ENCODE data around the gene RNF220. TPM values are rescaled to one million over a fixed set of nuclear protein-coding genes. Genes with fewer than 3 reads are reported as not detected.

RNF220 gene
- total RNA-seq, 4 donors from 2014 or later, result 45.8 to 169 (median 89.4) TPM

- Histone ChIP-seq H3K27ac (peak overlapping the region in 1 of 4 donors; percentile 17), H3K36me3 (no peaks in the 10 kb centered on the region), H3K4me1 (peaks cover 0 to 27% (median 7%) of the 10 kb centered on the region in 4 donors), H3K9me3 (no peaks in the 10 kb centered on the region), H3K27me3 (peaks cover 74% of the 10 kb centered on the region), H3K4me3 (no peak overlapping the region)
- 45% methylated on average over 3 of the region's 3 CpGs; no CpG with 5 or more reads in 1 of the 2 donors for WGBS, 2 donors (ENCODE audit: low coverage in 1 of 2)
- intact Hi-C loops (cut with DNase I; ENCODE audit: low total_unique reads) (no loop called here), in situ Hi-C loops (cut with MboI; ENCODE audit: low pct_ligation_motif_present in 1 of 4, low pct_unique_long_range_greater_than_20kb in 1 of 4, low sequenced_read_pairs in 3 of 4) (loop anchor here in 2 of 4 donors (10.0 to 25.0 kb wide), 2 partner anchors 204 to 376 kb away; partner anchors contain the start of gene DMAP1 (in 2 of the 2))
- no peak for DNase-seq
- no peak for TF ChIP-seq POLR2A (IDR thresholded peaks at IDR 0.05)
- TF ChIP-seq CTCF (IDR thresholded peaks at IDR 0.05), result no peak
- no peak for TF ChIP-seq EP300 (IDR thresholded peaks at IDR 0.05; ENCODE audit: low read depth)
- no peak for TF ChIP-seq POLR2AphosphoS5 (IDR thresholded peaks at IDR 0.05)
Measured at GRCh38 chr1:44588551-44589210, 183.6 kb downstream of the RNF220 start.

GRCh38 chr1:44590475-44590874, 185.4 kb downstream of the RNF220 start:
- Histone ChIP-seq H3K27ac (no peak overlapping the region), H3K4me3 (no peak overlapping the region), H3K9me3 (no peaks in the 10 kb centered on the region), H3K27me3 (peaks cover 79% of the 10 kb centered on the region), H3K36me3 (no peaks in the 10 kb centered on the region), H3K4me1 (peaks cover 0 to 11% (median 0%) of the 10 kb centered on the region in 4 donors)
- DNase-seq, result no peak
- in situ Hi-C loops (cut with MboI; ENCODE audit: low pct_ligation_motif_present in 1 of 4, low pct_unique_long_range_greater_than_20kb in 1 of 4, low sequenced_read_pairs in 3 of 4) (loop anchor here in 3 of 4 donors (10.0 to 25.0 kb wide), 2 partner anchors 216 to 378 kb away; partner anchors contain the start of gene DMAP1 (in 2 of the 3)), intact Hi-C loops (cut with DNase I; ENCODE audit: low total_unique reads) (loop anchor here (5.0 to 10.0 kb wide), 2 partner anchors 216 to 373 kb away; no protein-coding TSS in a partner anchor)
- TF ChIP-seq EP300 (IDR thresholded peaks at IDR 0.05; ENCODE audit: low read depth), result no peak
- TF ChIP-seq POLR2AphosphoS5 (IDR thresholded peaks at IDR 0.05), result no peak
- no peak for TF ChIP-seq CTCF (IDR thresholded peaks at IDR 0.05)
- no peak for TF ChIP-seq POLR2A (IDR thresholded peaks at IDR 0.05)
- WGBS, 2 donors (ENCODE audit: low coverage in 1 of 2), result 78 to 89% methylated on average over 3 to 4 of the region's 4 CpGs

GRCh38 chr1:44591381-44591780, 186.3 kb downstream of the RNF220 start:
- no peak for DNase-seq
- H3K4me3 ChIP-seq, result no peak overlapping the region
- no peaks in the 10 kb centered on the region for H3K36me3 ChIP-seq
- peaks cover 0 to 9% (median 0%) of the 10 kb centered on the region in 4 donors for H3K4me1 ChIP-seq
- no peaks in the 10 kb centered on the region for H3K9me3 ChIP-seq
- in situ Hi-C loops (cut with MboI; ENCODE audit: low pct_ligation_motif_present in 1 of 4, low pct_unique_long_range_greater_than_20kb in 1 of 4, low sequenced_read_pairs in 3 of 4), result loop anchor here in 3 of 4 donors (10.0 to 25.0 kb wide), 2 partner anchors 217 to 379 kb away; partner anchors contain the start of gene DMAP1 (in 2 of the 3)
- TF ChIP-seq CTCF (IDR thresholded peaks at IDR 0.05), result no peak
- no peak overlapping the region for H3K27ac ChIP-seq
- H3K27me3 ChIP-seq, result peaks cover 76% of the 10 kb centered on the region
- WGBS, 2 donors (ENCODE audit: low coverage in 1 of 2), result 80 to 86% methylated on average over 1 to 5 of the region's 5 CpGs
- intact Hi-C loops (cut with DNase I; ENCODE audit: low total_unique reads), result loop anchor here (5.0 to 10.0 kb wide), 2 partner anchors 217 to 374 kb away; no protein-coding TSS in a partner anchor

- intact Hi-C loops (cut with DNase I; ENCODE audit: low total_unique reads) (loop anchor here (5.0 to 10.0 kb wide), 2 partner anchors 218 to 375 kb away; no protein-coding TSS in a partner anchor), in situ Hi-C loops (cut with MboI; ENCODE audit: low pct_ligation_motif_present in 1 of 4, low pct_unique_long_range_greater_than_20kb in 1 of 4, low sequenced_read_pairs in 3 of 4) (loop anchor here in 3 of 4 donors (10.0 to 25.0 kb wide), 2 partner anchors 218 to 380 kb away; partner anchors contain the start of gene DMAP1 (in 2 of the 3))
- Histone ChIP-seq H3K36me3 (no peaks in the 10 kb centered on the region), H3K9me3 (no peaks in the 10 kb centered on the region), H3K4me3 (no peak overlapping the region), H3K4me1 (peaks cover 0 to 7% (median 0%) of the 10 kb centered on the region in 4 donors), H3K27me3 (peaks cover 76% of the 10 kb centered on the region), H3K27ac (no peak overlapping the region)
- DNase-seq, result no peak
- TF ChIP-seq CTCF (IDR thresholded peaks at IDR 0.05), result no peak
- TF ChIP-seq POLR2A (IDR thresholded peaks at IDR 0.05), result no peak
- TF ChIP-seq EP300 (IDR thresholded peaks at IDR 0.05; ENCODE audit: low read depth), result no peak
- no peak for TF ChIP-seq POLR2AphosphoS5 (IDR thresholded peaks at IDR 0.05)
- WGBS, 2 donors (ENCODE audit: low coverage in 1 of 2), result 89 to 92% methylated on average over 2 to 11 of the region's 12 CpGs
Measured at GRCh38 chr1:44592208-44593145, 187.4 kb downstream of the RNF220 start.
